K562 (cell line): ENCODE data around the gene HTR4. TPM values are rescaled to one million over a fixed set of nuclear protein-coding genes. Genes with fewer than 3 reads are reported as not detected.

Source experiments
- ASH1L ChIP-seq: fragments of 450-650 bp; IDR thresholded peaks from 2 replicates; pipeline ENCODE4 v1.6.1; 2018; ENCODE audit warnings: borderline replicate concordance, mild to moderate bottlenecking, low read depth; ENCODE audit not compliant: partially characterized antibody
- CEBPG ChIP-seq, 3 experiments: fragments of 200-800 bp in 1 of 3; sonication (Bioruptor generic) in 1 of 3; sonication (generic) in 1 of 3; formaldehyde crosslinking in 1 of 3; IDR thresholded peaks in 2 of 3; conservative IDR thresholded peaks in 1 of 3; 2 replicates each; pipeline versions ENCODE4 v1.6.1 to v1.8.0; 2016 to 2022; ENCODE audit warnings: missing compliant biosample characterization in 2 of 3, missing genetic modification characterization in 2 of 3, mild to moderate bottlenecking in 1 of 3, missing genetic modification reagents in 1 of 3
- CHCHD3 ChIP-seq: fragments of 250-450 bp; sonication (Bioruptor Pico); IDR thresholded peaks from 2 replicates; pipeline ENCODE4 v2.1.2; 2022; ENCODE audit warnings: mild to moderate bottlenecking
- E2F3 ChIP-seq: fragments of 250-450 bp; sonication (Bioruptor Pico); IDR thresholded peaks from 2 replicates; pipeline ENCODE4 v1.4.0; 2020; ENCODE audit warnings: mild to moderate bottlenecking
- FOXM1 ChIP-seq, 2 experiments: fragments of 450-650 bp in 1 of 2; sonication (generic) in 1 of 2; formaldehyde crosslinking in 1 of 2; IDR thresholded peaks; 2 replicates each; pipeline versions ENCODE4 v1.6.1 to v1.9.0; 2017 to 2022; ENCODE audit warnings: low read depth in 2 of 2, mild to moderate bottlenecking in 2 of 2, missing genetic modification reagents in 1 of 2, moderate library complexity in 1 of 2
- GABPB2 ChIP-seq: fragments of 250-450 bp; sonication (Bioruptor Pico); conservative IDR thresholded peaks from 2 replicates; pipeline ENCODE4 v1.5.1; 2021; ENCODE audit warnings: mild to moderate bottlenecking
- HEY1 ChIP-seq: fragments of 250-450 bp; sonication (Bioruptor Pico); IDR thresholded peaks from 2 replicates; pipeline ENCODE4 v1.5.0; 2020; ENCODE audit warnings: mild to moderate bottlenecking, moderate library complexity, borderline replicate concordance
- JUND ChIP-seq, 2 experiments: IDR thresholded peaks; 2 replicates in 1 of 2; 3 replicates in 1 of 2; pipeline ENCODE4 v1.6.1; 2011; ENCODE audit warnings: borderline replicate concordance in 2 of 2, low read depth in 2 of 2, low read length in 2 of 2, improper control_type of control experiment in 1 of 2, missing biosample characterization in 1 of 2, missing genetic modification characterization in 1 of 2, missing genetic modification reagents in 1 of 2
- RNF219 ChIP-seq: fragments of 250-450 bp; sonication (Bioruptor Pico); IDR thresholded peaks from 2 replicates; pipeline ENCODE4 v1.5.0; 2022; ENCODE audit warnings: mild to moderate bottlenecking
- TGIF2 ChIP-seq: sonication (generic); formaldehyde crosslinking; IDR thresholded peaks from 2 replicates; pipeline ENCODE4 v1.8.1; 2022; ENCODE audit warnings: mild to moderate bottlenecking, missing genetic modification reagents, moderate library complexity
- ZBTB40 ChIP-seq, 2 experiments: fragments of 450-650 bp in 1 of 2; sonication (generic) in 1 of 2; formaldehyde crosslinking in 1 of 2; IDR thresholded peaks; 2 replicates each; pipeline versions ENCODE4 v1.7.1 to v1.9.0; 2016 to 2022; ENCODE audit warnings: inconsistent platforms in 1 of 2, mild to moderate bottlenecking in 1 of 2, missing genetic modification reagents in 1 of 2
- polyA plus RNA-seq, 8 experiments: library from polyadenylated mRNA; depleted of rRNA in 4 of 8; stranded (reverse) in 5 of 8; unstranded in 3 of 8; fragments of >200 nt; fragmentation: Nextera tagmentation in 2 of 8; fragmentation: Illumina TruSeq in 1 of 8; extraction: Ambion mirVana in 2 of 8; extraction: Trizol in 1 of 8; gene quantifications; 2 replicates each; pipeline versions ENCODE4 v1.2.1 to v1.2.3, GENCODE V29; 2011 to 2014; ENCODE audit warnings: inconsistent platforms in 1 of 8, missing spikeins in 1 of 8
- total RNA-seq, 7 experiments: library from RNA; depleted of rRNA in 6 of 7; stranded (reverse); fragments of >200 nt in 6 of 7; fragmentation: Illumina TruSeq in 2 of 7; extraction: Trizol in 2 of 7; gene quantifications; 2 replicates each; pipeline versions ENCODE4 v1.2.1 to v1.2.3, GENCODE V29; 2011 to 2021; ENCODE audit warnings: low replicate concordance in 1 of 7

Gene HTR4
- total and polyA plus RNA-seq, 9 of the 15 experiments (the other 6 are each of a cell fraction or from before 2014, with no cell fraction given) = 0.13 TPM; not detected in 8

- TF ChIP-seq ZBTB40 (IDR thresholded peaks at IDR 0.05) = no peak
- TF ChIP-seq ZBTB40 (CRISPR knock-in tag; IDR thresholded peaks at IDR 0.05) = no peak
- TF ChIP-seq GABPB2 (CRISPR knock-in tag) = no peak
- no peak for TF ChIP-seq TGIF2
- no peak for TF ChIP-seq ASH1L
- no peak for TF ChIP-seq CHCHD3 (CRISPR knock-in tag)
- TF ChIP-seq FOXM1 (IDR thresholded peaks at IDR 0.05; ENCODE audit: low read depth) = no peak
- no peak for TF ChIP-seq FOXM1 (CRISPR knock-in tag; IDR thresholded peaks at IDR 0.05; ENCODE audit: low read depth)
- TF ChIP-seq JUND (IDR thresholded peaks at IDR 0.05; ENCODE audit: borderline replicate concordance, low read depth, low read length) = peak; percentile 25; the same call in 1 of the 2 replicates
- TF ChIP-seq JUND (tag; IDR thresholded peaks at IDR 0.05; ENCODE audit: borderline replicate concordance, low read depth, low read length) = no peak; the same call in 2 of the 3 replicates
- TF ChIP-seq RNF219 (CRISPR knock-in tag) = no peak
- no peak for TF ChIP-seq CEBPG (CRISPR knock-in tag; IDR thresholded peaks at IDR 0.05)
- no peak for TF ChIP-seq CEBPG (tag; conservative IDR thresholded peaks at IDR 0.05 in 1 of 2, IDR thresholded peaks at IDR 0.05 in 1 of 2)
- no peak for TF ChIP-seq E2F3
- TF ChIP-seq HEY1 = no peak
These were observed 210.3 kb downstream of the HTR4 start (continued) for GRCh38 chr5:148443998-148444397.
